GM18951 (cell line): Measurements from ENCODE around the gene CAMKMT.

ENCODE experiments used
- POLR2A ChIP-seq: IDR thresholded peaks from 4 replicates; pipeline ENCODE4 v1.6.1; 2011; ENCODE audit warnings: mild to moderate bottlenecking; ENCODE audit not compliant: insufficient read length, insufficient read depth; ENCODE audit errors: extremely low read depth
- in situ Hi-C: fragments of 300-500 bp; cut with MboI; formaldehyde crosslinking; loops from one replicate; pipeline ENCODE4 v1.12.0; 2022; ENCODE audit warnings: low sequenced_read_pairs, mixed read lengths, inconsistent platforms; ENCODE audit not compliant: unreplicated experiment

The CAMKMT gene

DNA sequence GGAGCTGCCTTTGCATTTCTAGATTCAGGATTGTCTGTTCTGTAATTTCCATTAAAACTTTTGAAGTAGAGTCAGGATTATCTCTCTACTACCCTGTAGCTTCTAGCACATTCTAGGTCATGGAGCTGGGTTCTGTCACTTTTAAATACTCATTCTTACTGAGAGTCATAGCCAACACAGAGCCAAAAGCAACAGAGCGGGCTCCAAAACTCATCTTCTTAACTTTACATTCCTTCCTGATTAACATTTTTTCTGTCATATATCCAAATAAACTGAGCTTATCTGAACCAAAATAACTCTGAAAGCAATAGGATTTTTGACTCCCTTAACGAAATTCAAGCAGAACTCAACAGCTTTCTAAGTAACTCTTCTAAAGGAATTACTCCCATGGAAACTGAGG, 13.3 kb upstream of the CAMKMT start:
- no peak for TF ChIP-seq POLR2A
- in situ Hi-C loops = no loop called here

DNA sequence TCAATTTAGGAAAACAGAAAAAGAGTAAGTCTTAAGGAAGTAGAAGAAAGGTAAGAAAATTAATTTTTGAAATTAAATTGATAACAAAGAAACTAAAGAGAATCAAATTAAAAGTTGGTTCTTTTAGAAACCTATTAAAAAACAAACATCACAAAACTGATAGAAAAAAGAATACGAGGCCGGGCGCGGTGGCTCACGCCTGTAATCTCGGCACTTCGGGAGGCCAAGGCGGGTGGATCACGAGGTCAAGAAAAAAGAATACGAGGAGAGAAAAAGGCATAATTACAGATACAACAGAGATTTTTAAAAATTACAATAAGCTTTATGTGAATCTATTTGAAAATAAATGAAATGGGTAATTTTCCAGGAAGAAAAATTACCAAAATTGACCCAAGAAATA, 12.2 kb upstream of the CAMKMT start:
- in situ Hi-C loops = no loop called here
- TF ChIP-seq POLR2A = no peak

GRCh38 chr2:44351088-44351487, 10.7 kb upstream of the CAMKMT start:
- in situ Hi-C loops = no loop called here
- no peak for TF ChIP-seq POLR2A

GRCh38 chr2:44351676-44352075, 10.1 kb upstream of the CAMKMT start:
- no peak for TF ChIP-seq POLR2A
- in situ Hi-C loops = no loop called here

DNA sequence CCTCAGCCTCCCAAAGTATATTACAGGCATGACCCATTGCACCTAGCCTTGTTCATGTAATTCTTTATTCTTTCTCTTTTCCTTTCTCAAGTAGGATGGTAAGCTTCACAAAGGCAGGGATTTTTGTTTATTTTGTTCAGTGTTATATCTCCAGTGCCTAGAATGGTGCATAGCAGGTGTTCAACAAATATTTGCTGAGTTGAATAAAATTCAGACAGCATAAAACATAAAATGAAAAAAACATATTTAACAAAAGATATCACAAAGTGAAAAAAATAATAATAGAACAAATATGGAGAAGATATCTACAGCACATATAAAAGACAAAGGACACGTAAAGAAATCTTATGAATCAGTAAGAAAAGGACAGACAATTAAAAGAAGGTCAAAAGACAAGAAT, 9.2 kb upstream of the CAMKMT start:
- no peak for TF ChIP-seq POLR2A
- in situ Hi-C loops = no loop called here

- TF ChIP-seq POLR2A = no peak
- in situ Hi-C loops = no loop called here
These were observed 7.0 kb upstream of the CAMKMT start for GRCh38 chr2:44354761-44355160.

DNA sequence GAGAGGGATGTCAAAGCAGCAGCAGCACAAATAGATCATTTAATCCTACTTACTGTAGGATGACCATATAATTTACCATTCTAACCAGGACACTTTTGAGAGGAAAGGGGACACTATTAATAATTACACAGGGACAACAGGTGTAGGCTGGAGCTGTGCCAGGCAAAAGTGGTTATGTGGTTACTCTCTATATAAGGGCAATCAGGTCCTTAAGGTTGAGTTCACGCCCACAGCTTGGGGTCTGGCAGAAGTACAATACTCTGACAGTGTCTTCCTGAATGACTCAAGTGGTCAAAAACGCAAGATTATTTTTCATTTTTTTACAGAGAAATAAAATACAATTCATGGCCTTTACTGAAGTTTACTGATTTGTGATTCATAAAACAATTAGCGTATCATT, 3.2 kb upstream of the CAMKMT start:
- in situ Hi-C loops = no loop called here
- no peak for TF ChIP-seq POLR2A

DNA sequence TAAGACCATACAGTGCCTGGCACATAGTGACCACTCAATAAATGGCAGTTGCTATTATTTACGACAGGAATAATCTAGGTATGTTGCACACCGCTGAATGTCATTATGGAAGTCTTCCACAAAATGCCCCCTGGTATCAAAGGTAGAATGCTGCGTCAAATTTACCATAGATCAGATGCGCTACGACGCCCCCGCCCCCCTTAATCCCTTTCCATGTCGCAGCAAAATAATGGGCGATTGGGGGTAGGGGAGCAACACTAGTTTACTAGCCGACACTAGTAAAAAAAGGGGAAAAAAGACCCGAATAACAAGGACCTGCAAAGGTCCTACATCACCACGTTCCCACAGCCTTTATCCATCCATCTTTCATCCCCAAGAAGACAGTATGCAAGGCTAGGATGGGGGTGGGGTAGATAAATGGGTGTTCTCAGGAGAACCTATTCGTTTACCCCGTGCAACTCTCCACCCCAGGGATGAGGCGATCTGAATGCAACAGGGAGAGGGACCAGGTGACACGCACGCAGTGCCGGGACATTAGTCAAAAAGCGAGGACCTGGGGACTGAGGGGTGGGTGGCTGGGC, 908 bp upstream of the CAMKMT start:
- no peak for TF ChIP-seq POLR2A
- in situ Hi-C loops = no loop called here

DNA sequence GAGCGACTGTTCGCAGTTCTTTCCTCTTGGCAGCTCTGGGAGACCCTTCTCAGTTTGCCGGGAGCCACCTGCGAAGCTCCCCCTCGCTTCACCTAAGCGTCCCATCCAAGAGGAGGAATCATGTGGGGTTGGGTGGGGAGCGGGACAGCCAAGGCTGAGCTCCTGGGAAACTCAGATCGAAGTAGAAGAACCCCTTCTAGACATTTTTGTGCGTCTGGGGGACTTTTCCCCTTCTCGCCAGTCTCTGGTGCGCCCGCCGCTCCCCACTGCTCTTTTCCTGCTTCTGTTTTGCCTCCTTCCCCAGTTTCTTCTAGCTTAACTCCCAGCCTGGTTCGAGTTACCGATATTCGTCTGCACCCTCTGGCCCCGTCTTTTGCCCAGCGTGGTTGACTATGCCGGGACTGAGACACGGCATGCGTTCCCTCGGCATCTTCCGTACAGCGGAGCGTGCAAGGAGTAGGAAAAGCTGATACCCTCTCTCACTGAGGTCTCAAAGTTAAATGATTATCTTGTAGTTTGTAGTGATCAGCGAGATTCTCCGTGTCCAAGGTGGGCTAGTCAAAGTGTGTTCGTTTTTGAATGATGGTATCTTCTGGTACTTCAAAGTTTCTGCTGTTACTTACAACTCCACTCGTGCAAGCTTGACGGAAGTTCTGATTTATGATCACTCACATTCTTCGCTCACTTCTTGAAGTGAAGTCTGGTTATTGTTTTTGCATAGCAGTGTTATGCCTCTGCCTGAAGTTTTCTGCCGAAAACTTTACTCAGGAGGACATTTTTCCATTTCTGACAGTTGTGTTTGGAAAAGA, 664 bp downstream of the CAMKMT start:
- no peak for TF ChIP-seq POLR2A

DNA sequence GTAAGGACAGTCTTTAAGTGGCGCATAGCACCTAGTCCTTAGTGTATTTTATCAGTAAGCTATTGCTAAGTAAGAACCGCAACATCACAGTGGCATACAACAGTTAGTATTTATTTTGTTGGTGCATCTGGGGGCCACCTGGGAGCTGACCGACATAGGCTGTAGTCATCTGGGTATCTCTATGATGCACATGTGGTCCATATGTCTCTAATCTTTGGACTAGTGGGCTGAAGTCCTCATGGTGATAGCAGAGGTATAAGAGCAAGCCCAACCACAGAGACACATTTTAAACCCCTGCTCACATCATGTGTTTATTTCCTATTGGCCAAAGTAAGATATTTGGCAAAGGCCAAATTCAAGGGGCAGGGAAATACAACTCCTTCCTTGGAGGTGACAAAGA, 2.9 kb downstream of the CAMKMT start:
- no peak for TF ChIP-seq POLR2A
- in situ Hi-C loops = no loop called here

More for the DNA sequence above, 664 bp downstream of the CAMKMT start:
- in situ Hi-C loops = no loop called here

- in situ Hi-C loops = no loop called here
- TF ChIP-seq POLR2A = no peak
These were observed 5.8 kb downstream of the CAMKMT start for GRCh38 chr2:44367591-44367990.

DNA sequence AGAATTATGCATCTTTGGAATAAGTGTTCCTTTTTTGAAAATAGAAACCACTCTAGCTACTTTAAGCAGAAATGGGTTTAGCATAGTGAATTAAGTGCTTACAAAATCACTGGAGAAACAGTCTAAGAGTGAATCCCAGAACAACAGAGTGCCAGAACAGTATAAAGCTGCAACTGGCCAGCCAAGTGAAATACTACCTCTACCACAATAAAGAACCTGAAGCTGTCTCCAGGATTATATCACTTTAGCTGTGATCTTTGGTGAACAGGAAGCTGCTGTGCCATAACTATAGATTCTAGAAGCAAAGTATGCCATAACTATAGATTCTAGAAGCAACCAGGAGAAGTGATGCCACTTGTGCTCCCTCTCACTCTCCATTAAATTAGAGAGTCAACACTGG, 7.6 kb downstream of the CAMKMT start:
- in situ Hi-C loops = no loop called here
- no peak for TF ChIP-seq POLR2A

- no peak for TF ChIP-seq POLR2A
- in situ Hi-C loops = no loop called here
These were observed 9.7 kb downstream of the CAMKMT start for GRCh38 chr2:44371445-44371844.

- in situ Hi-C loops = no loop called here
- TF ChIP-seq POLR2A = no peak
These were observed 10.5 kb downstream of the CAMKMT start for GRCh38 chr2:44372246-44372645.

GRCh38 chr2:44377486-44377885, 15.7 kb downstream of the CAMKMT start:
- in situ Hi-C loops = loop anchor here (25.0 kb wide), 1 partner anchor 585 kb away; no protein-coding TSS in a partner anchor
- TF ChIP-seq POLR2A = no peak

GRCh38 chr2:44385226-44385625, 23.5 kb downstream of the CAMKMT start:
- in situ Hi-C loops = loop anchor here (25.0 kb wide), 1 partner anchor 577 kb away; no protein-coding TSS in a partner anchor
